ENCODE measurements around the gene DPH7.
A peak's percentile ranks its signal among the peaks of the same experiment; 100 is the strongest.
"Not testable (repeated sequence)": the region's sequence is repeated elsewhere in the genome, so short reads cannot be mapped to it uniquely, and the experiment has no call there.

The DPH7 gene

DNA sequence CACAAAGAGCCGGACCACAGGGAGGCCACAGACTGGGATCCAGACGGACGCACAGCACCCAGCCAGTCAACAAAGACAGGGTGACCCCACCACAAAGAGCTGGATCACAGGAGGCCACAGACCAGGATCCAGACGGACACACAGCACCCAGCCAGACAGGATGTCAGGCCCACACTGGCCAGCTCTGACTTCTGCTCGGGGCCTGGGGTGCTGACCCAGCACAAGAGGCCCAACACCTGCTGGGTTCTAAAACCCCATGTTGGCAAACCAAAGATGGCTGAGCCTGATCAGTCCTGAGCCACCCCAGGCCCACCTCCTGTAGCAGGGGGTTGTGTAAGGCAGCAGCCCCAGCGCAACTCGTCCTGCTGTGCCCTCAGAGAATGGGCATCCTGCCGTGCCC, 5.2 kb upstream of the DPH7 start:
- no peak for DNase-seq
- in situ Hi-C loops (cut with HindIII; ENCODE audit: low pct_ligation_motif_present, low pct_unique_long_range_greater_than_20kb, low sequenced_read_pairs), result no loop called here

DNA sequence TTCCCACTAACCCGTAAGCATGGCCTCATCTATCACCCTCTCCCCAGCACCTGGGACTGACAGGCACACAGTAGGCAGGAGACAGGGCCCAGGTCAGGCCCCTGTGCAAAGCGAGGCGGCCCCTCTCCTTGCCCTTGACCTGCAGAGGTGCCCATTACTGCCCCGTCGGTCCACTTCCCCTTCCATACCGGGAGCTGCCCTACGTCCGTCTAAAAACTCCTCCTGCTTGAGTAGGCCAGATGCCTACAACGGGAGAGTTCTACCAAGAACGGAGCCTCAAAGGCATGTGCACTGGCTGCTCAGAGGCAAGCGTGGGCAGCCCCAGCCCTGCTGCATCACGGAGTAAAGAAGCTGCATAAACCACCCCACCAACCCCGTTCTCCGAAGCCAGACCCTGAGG, 4.6 kb upstream of the DPH7 start:
- in situ Hi-C loops (cut with HindIII; ENCODE audit: low pct_ligation_motif_present, low pct_unique_long_range_greater_than_20kb, low sequenced_read_pairs), result no loop called here
- DNase-seq, result no peak

DNA sequence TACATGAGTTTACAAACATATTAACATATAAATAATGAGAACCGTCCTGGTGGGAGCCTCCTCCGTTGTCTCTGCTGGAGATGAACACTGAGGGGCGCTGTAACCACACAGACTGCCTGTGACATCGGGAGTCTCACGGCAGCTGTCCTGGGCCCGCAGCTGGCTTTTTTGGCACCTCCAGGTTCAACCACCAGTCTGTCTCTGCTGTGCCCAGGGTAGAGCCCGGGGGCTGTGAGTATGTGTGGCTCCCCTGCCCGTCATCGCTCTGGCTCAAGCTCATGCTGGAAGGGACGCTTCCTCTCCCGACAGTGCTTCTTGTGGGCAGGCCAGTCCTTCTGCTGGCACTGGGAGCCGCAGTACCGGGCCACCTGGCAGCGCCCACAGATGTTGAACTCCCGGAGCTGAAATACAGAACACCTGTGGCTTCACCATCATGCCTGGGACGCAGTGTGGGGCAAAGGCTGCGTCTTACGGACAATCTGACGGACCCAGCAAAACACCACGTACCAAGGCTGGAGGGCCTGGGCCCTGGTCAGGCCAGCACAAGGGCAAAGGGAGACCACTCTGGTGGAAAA, 3.6 kb upstream of the DPH7 start:
- DNase-seq, result peak; percentile 24
- in situ Hi-C loops (cut with HindIII; ENCODE audit: low pct_ligation_motif_present, low pct_unique_long_range_greater_than_20kb, low sequenced_read_pairs), result no loop called here

DNA sequence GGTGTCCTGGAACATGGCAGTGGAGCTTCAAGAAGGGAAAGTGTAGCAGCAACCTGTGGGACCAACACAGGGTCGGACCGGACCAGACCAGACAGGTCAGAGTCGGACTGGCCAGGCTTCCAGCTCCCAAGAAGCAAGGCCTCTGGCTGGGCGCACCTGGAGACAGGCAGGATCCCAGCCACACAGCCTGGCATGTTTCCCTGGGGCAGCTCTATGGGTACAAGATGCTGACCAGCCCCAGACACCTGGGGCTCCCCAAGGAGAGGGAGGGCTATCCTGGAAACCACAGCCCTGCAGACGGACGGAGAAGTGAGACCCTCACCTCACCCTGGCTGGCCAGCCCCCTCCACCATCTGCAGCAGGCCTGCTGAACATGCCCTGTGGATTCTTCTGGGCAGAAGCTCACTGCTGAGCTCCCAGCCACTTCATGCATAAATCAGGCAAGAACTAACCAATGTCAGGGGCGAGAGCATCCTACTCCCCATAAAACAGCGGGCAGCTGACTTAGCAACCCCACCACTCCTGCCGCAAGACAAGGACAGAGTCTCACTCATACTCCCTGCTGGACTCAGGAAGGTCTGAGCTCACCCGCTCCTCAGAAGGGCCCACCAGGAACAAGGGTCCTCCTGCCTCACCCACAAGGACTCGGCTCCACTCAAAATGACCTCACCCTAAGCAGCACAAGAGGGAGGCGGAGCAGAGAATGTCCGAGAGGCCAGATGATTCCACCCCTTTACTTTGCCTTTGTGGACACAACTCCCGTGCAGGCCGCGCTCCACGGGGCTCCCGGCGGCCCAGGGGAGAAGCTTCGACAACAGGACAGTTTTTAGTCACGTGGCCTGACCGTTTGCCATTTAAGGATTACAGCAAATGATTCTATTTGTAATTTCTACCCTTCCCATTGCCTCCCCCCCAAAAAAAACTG, 2.9 kb upstream of the DPH7 start:
- DNase-seq, result no peak
- in situ Hi-C loops (cut with HindIII; ENCODE audit: low pct_ligation_motif_present, low pct_unique_long_range_greater_than_20kb, low sequenced_read_pairs), result no loop called here

DNA sequence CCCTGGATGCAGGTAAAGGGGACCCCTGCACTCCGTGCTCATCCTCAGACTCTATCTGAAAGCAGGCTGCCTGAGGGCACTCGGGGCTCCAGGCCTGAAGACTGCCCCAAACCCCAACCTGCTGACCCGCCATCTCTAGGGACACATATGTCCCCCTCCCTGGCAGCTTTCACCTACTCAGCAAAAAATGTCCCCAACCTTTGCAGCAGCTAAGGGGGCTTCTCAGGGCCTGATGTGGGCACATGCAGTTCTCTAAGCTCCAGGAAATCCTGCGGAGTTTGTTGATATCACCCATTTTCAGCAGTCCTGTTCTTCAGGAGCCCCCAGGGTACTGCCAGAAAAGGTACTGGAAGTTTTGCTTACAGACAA, 2.2 kb upstream of the DPH7 start:
- in situ Hi-C loops (cut with HindIII; ENCODE audit: low pct_ligation_motif_present, low pct_unique_long_range_greater_than_20kb, low sequenced_read_pairs), result no loop called here
- no peak for DNase-seq

DNA sequence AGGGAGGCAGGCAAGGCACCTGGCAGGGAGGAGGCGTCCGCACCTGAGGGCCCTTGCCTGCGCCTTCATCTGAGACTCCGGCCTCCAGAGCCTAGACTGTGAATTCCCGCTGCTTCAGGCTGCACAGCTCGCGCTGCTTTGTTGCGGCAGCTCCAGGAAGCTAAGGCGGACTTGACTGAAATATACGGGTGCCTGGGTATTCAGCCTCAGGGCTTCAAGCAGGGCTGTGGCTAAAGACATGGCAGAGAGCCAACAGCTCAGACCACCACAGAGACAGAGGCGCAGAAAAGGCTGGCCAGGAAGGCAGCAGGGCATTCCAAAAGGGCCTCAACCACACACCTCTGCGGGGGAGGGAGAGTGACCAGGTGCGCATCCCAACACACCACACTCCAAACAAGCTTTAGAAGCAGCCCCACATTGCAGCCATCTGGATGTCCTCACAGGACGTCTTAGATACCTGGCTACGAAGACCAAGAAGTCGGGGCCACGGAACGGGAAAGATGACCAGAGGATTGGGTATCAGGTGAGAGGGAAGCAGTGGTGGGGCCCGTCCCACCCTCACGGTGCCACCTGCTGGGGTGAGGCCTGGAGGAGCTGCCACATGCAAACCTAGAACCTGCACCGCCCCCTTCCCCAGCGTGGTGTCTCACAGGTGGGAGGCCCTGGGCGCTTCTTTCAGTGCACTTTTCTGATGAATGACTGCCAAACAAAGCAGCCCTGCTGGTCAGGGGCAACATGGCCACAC, 1.7 kb upstream of the DPH7 start:
- in situ Hi-C loops (cut with HindIII; ENCODE audit: low pct_ligation_motif_present, low pct_unique_long_range_greater_than_20kb, low sequenced_read_pairs), result no loop called here
- DNase-seq, result no peak

DNA sequence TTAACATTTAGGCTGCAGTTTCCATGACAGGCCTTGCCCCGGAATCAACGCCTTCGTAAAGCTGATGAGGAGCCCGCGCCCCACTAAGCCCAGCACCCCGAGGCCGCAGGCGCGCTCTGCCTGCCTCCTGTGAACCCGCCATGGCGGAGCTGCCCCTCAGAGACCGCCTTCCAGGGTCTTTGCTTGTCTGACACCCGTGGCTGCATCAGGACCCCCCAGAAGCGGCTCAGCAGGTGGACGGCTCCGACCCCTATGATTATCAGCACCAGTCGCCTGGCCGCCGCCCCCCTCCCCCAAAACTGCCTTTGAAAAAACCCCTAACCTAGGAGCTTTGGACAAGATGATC, 507 bp upstream of the DPH7 start:
- DNase-seq, result no peak
- in situ Hi-C loops (cut with HindIII; ENCODE audit: low pct_ligation_motif_present, low pct_unique_long_range_greater_than_20kb, low sequenced_read_pairs), result no loop called here

DNA sequence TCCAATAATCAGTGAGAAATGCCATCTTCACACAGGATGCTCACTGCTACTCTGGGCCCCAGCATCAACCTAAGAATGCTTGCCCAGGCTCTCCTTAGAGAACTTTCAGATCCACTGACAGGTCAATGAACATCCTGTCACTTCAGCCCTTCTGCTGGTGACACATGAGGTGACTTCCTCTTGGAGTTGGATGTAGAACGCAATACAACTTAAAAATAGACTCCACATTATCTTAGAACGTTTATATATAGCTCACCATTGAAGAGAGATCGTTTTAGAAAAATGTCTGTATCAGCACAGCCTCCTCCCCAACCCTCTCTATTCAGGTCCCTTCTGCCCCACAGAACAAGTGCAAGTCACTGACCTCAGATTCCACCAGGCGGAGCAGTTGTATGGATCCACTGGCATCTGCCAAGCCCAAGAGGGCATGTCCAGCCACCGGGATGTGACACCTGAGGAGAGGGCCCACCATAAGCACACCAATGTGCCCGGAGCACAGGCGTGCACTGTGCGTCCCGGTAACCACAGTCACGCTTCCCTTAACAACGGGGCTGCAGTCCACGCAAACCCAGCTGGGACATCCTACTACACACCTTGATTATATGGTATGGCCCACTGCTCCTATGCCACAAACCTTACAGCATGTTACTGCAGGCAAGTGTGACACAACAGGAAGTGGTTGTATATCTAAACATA, 2.9 kb downstream of the DPH7 start:
- no peak for DNase-seq
- in situ Hi-C loops (cut with HindIII; ENCODE audit: low pct_ligation_motif_present, low pct_unique_long_range_greater_than_20kb, low sequenced_read_pairs), result no loop called here

DNA sequence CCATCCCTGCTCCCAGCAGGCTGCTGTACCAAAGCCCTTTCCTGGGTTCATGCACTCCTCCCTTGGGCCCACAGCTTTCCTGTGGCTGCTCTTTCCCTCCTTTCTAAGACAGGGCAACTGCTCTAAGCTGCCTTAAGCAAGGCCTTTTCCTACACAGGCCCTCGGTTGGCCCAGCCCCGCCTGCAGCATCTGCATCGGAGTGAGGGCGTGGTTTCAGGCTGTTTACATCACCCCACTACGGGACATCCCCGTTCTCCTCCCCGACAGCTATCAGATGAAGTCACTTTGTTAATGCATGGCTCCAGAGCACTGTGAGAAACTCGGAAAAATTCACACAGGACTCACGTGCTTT, 3.4 kb downstream of the DPH7 start:
- in situ Hi-C loops (cut with HindIII; ENCODE audit: low pct_ligation_motif_present, low pct_unique_long_range_greater_than_20kb, low sequenced_read_pairs), result no loop called here
- no peak for DNase-seq

DNA sequence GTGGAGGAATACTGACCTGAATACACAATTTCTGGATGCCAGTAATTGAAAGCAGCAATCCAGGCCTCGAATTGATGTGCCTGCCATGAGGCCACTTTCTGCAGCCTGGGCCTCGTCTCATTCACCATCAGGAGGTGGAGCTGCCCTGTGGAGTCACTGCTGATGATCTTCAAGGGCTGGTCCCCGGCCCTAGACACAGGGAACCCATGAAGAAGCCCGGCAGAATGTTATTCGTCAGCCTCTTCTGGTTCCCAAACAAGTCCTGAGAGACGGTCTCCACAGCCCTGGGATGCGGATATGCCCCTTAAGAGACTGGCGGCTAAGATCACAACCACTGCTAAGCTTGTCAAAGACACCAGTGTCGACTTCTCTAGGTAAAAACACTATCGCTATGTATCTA, 4.5 kb downstream of the DPH7 start:
- DNase-seq, result no peak
- in situ Hi-C loops (cut with HindIII; ENCODE audit: low pct_ligation_motif_present, low pct_unique_long_range_greater_than_20kb, low sequenced_read_pairs), result no loop called here

DNA sequence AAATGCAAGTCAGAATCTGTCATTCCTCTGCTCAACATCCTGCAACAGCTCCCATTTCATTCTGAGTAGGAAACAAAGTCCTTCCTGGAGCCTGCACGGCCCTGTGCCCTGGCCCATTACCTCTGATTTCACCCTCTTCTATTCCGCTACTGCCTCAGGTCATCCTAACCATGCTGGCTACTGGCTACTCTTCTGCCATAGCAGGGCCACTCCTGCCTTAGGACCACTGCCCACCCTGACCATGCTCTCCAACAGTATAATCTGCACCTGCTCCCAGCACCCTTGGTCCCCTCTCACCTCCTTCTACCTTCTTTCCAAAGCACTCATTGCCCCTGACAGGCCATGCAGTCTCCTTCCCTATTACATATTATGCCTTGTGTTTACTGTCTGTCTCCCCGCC, 8.2 kb downstream of the DPH7 start:
- in situ Hi-C loops (cut with HindIII; ENCODE audit: low pct_ligation_motif_present, low pct_unique_long_range_greater_than_20kb, low sequenced_read_pairs), result no loop called here
- no peak for DNase-seq

DNA sequence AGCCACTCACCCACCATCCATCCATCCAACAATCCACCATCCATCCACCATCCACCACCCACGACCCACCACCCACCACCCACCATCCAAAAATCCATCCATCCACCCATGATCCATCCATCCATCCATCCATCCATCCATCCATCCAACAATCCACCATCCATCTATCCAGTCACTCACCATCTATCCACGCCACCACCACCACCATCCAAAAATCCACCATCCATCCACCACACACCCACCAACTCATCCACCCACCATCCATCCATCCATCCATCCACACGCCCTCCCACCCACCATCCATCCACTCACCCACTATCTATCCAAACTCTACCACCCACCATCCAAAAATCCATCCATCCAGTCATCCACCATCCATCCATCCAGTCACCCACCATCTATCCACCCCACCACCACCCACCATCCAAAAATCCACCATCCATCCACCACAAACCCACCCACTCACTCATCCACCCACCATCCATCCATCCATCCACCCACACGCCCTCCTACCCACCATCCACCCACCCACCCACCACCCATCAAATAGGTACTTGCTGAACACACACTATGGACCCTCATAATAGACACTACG, 9.0 kb downstream of the DPH7 start:
- no peak for DNase-seq
- in situ Hi-C loops (cut with HindIII; ENCODE audit: low pct_ligation_motif_present, low pct_unique_long_range_greater_than_20kb, low sequenced_read_pairs), result no loop called here

DNA sequence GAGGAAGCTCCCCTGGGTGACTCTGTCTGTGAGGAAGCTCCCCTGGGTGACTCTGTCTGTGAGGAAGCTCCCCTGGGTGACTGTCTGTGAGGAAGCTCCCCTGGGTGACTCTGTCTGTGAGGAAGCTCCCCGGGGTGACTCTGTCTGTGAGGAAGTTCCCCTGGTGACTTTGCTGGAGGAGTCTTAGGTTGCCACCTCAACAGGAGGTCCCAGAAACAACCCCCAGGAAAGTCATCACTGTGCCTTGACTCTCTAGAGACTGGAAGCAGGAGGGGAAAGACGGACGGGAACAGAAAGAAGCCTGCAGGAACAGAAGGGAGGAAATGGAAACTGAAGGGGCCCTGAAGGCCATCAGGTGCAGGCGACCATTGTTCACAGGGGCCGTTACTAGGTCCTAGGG, 10.3 kb downstream of the DPH7 start:
- in situ Hi-C loops (cut with HindIII; ENCODE audit: low pct_ligation_motif_present, low pct_unique_long_range_greater_than_20kb, low sequenced_read_pairs); DNase-seq: not testable (repeated sequence)

DNA sequence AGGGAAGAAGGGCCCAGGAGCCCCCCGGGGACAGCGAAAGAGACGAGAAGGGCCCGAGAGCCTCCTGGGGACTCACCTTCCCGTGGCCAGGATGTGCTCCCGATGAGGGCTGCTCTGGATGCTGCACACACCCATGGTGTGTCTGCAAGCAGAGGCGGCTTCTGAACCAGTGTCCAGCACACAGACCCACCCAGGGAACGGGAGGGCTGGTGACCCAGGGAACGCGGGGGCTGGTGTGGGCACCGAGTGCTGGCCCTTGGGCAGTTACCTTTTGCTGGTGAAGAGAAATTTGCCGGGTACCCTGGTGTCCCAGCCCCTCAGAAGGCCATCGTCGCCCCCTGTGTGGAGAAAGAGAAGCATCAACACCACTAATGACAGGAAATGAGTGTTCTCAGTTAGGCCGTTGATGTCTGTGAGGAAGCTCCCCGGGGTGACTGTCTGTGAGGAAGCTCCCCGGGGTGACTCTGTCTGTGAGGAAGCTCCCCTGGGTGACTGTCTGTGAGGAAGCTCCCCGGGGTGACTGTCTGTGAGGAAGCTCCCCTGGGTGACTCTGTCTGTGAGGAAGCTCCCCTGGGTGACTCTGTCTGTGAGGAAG, 13.8 kb downstream of the DPH7 start:
- in situ Hi-C loops (cut with HindIII; ENCODE audit: low pct_ligation_motif_present, low pct_unique_long_range_greater_than_20kb, low sequenced_read_pairs), result no loop called here

DNA sequence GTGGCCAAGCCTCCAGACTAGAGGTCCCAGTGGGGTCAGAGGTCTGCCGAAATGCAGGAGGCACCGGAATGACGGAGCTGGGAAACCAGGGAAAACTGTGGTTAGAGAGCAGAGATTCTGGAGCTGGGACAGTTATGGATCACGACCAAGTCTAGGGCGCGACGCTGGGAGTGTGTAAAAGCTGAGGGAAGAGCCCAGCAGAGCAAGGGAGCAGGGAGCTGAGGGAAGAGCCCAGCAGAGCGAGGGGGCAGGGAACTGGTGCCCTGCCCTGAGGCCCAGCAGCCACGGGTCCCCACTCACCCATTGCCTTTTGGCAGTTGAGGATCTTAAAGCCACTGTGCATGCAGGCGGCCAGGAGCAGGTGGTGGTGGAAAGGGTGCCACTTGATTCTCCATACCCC, 14.6 kb downstream of the DPH7 start:
- no peak for DNase-seq
- in situ Hi-C loops (cut with HindIII; ENCODE audit: low pct_ligation_motif_present, low pct_unique_long_range_greater_than_20kb, low sequenced_read_pairs), result no loop called here

More for the DNA sequence above, 13.8 kb downstream of the DPH7 start:
- DNase-seq, result no peak

DNA sequence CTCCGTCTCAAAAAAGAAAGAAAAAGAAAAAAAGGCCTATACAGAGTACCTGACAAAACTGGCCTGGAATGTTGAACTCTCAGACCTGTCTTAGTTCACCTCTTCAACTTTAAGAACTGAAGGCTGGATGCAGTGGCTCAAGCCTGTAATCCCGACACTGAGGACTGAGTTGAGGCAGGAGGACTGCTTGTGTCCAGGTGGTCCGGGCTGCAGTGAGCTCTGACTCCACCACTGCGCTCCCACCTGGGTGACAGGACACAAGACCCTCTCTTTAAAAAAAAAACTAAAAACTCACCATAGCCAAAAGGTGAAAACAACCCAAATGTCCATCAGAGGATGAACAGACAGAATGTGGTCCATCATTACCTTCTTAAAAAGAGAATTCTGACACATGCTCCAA, 20.6 kb downstream of the DPH7 start:
- in situ Hi-C loops (cut with HindIII; ENCODE audit: low pct_ligation_motif_present, low pct_unique_long_range_greater_than_20kb, low sequenced_read_pairs), result no loop called here
- DNase-seq, result no peak

DNA sequence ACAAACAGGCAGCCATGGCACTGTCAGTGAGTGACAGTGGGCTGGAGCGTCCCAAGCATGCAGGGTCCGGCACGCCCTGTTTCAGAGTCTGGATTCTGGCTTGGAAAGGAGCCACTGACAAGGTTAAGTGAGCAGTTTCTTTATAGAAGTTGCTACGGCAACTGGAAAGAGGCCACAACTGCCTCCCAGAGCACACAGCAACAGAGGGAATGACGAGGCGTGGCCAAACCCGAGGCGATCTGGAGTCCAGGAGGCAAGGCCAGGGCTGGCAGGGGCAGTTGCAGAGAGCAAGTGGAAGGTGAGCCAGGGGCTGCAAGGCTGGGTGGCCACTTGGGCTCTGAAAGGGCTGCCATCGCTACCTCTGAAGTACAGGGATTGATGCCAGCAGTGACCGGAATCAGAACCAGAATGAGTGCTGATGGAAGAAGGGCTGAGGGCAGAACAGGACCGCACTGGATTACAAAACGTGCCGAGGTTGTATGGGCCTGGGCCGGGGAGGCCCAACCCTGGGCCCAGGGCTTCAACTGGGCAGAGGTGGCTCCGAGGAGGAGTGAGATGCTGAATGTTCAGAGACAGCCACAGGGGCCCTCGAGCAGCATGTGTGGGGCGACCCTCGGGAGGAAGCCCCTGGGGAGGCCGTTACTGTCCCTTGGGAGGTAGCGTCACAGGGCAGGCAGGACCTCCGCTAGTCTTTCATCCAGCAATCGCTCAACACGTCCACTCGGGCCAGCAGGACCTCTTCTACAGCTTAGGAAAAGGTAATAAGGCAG, 22.5 kb downstream of the DPH7 start:
- no peak for DNase-seq
- in situ Hi-C loops (cut with HindIII; ENCODE audit: low pct_ligation_motif_present, low pct_unique_long_range_greater_than_20kb, low sequenced_read_pairs), result no loop called here

DNA sequence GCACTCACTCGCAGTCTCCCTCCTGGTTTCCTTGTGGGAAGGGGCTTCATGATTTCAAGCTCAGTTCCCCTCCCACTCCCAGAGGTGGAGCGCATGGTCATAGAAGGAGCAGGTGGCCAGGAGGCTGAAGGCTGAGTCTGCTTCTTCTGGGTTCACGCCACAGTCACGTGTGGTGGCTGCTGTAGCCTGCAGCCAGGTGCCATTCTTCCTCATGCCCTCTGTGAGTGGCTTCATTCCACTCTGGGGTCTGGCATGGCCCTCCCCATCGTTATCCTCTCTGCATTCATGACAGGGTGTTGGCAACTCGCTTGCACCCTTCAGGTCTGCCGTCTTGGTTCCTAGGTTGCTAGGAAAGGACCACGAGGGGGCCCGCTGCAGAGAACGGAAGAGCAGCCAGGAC, 23.5 kb downstream of the DPH7 start:
- in situ Hi-C loops (cut with HindIII; ENCODE audit: low pct_ligation_motif_present, low pct_unique_long_range_greater_than_20kb, low sequenced_read_pairs), result no loop called here
- no peak for DNase-seq

Measured in ACHN (cell line).